AG10803 (cell line): ENCODE measurements around the gene FGF11.
"Not testable (repeated sequence)": the region's sequence is repeated elsewhere in the genome, so short reads cannot be mapped to it uniquely, and the experiment has no call there.

Experiments used
- DNase-seq: peaks from one replicate; pipeline ENCODE4 v3.0.0; 2010; ENCODE audit warnings: low read depth
- H3K4me3 ChIP-seq: 2 replicates; pipeline ENCODE4 v1.5.1; 2011; ENCODE audit warnings: mild to moderate bottlenecking, low read length, control low read depth
- TF ChIP-seq, protein P1 (sequence below): conservative IDR thresholded peaks from 2 replicates; pipeline ENCODE4 v1.5.1; 2011; ENCODE audit warnings: mild to moderate bottlenecking, low read length, control low read depth, inconsistent platforms

The FGF11 gene

DNA sequence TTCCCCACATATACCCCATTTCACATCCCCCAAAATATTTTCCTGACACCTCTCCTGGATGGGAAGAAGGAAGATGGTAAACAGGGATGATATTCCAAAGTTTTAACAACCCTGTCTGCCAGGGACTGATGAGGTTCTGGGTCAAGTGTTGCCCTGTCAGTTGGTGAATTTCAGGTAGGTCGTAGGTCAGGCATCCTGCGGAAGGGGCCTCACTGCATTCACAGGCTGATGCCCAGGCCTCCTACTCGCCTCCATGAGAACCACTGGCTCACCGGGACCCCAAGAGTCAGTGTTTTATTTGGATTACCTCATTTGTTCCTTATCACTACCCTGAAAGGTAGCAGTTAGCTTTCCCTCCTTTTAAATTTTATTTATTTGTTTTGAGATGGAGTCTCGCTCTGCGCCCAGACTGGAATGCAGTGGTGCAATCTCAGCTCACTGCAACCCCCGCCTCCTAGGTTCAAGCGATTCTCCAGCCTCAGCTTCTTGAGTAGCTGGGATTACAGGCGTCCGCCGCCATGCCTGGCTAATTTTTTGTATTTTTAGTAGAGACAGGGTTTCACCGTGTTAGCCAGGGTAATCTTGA, 29.6 kb downstream of the FGF11 start:
- TF ChIP-seq, protein P1, sequence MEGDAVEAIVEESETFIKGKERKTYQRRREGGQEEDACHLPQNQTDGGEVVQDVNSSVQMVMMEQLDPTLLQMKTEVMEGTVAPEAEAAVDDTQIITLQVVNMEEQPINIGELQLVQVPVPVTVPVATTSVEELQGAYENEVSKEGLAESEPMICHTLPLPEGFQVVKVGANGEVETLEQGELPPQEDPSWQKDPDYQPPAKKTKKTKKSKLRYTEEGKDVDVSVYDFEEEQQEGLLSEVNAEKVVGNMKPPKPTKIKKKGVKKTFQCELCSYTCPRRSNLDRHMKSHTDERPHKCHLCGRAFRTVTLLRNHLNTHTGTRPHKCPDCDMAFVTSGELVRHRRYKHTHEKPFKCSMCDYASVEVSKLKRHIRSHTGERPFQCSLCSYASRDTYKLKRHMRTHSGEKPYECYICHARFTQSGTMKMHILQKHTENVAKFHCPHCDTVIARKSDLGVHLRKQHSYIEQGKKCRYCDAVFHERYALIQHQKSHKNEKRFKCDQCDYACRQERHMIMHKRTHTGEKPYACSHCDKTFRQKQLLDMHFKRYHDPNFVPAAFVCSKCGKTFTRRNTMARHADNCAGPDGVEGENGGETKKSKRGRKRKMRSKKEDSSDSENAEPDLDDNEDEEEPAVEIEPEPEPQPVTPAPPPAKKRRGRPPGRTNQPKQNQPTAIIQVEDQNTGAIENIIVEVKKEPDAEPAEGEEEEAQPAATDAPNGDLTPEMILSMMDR: no peak

DNA sequence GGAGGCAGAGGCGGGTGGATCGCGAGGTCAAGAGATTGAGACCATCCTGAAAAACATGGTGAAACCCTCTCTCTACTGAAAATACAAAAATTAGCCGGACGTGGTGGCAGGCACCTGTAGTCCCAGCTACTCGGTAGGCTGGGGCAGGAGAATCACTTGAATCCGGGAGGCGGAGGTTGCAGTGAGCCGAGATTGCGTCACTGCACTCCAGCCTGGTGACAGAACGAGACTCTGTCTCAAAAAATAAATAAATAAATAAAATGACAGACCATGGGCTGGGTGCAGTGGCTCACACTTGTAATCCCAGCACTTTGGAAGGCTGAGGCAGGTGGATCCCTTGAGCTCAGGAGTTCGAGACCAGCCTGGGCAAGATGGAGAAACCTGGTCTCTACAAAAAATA, 30.5 kb downstream of the FGF11 start:
- DNase-seq, H3K4me3 ChIP-seq: not testable (repeated sequence)

More for the DNA sequence above, 29.6 kb downstream of the FGF11 start:
- no peak overlapping the region for H3K4me3 ChIP-seq
- no peak for DNase-seq

DNA sequence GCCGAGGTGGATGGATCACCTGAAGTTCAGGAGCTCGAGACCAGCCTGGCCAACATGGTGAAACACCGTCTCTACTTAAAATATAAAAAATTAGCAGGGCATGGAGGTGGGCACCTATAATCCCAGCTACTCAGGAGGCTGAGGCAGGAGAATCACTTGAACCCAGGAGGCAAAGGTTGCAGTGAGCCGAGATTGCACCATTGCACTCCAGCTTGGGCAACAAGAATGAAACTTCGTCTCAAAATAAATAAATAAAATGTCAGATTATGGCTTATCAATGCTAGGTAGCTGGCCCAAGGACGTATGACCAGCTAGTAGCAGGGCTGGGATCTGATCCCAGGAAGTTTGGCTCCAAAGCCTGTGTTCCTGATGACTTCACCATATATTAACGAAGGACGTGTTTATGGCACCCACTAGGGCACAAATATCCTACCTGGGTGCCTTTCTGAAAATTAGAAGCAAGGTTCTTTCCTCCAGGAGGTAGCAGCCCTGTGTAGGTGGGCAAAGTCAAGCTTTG, 31.2 kb downstream of the FGF11 start:
- DNase-seq, H3K4me3 ChIP-seq: not testable (repeated sequence)

DNA sequence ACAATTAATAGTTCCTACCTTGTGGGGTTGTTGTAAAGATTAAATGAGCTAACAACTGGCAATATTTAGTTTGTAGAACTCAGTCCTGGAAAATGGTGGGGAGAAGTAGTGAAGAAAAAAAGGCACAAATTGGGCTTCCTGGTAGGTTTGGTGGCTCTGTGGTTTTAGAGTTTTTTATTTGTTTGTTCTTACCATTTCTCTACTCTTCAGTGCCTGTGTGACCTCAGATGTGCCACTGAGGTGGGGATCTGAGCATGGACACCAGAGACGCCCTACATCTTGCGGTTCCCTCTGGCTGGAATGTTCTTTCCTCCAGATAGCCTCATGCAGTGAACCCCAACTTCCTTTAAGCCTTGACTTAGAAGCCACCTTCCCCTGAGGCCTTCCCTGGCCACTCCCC, 32.4 kb downstream of the FGF11 start:
- no peak overlapping the region for H3K4me3 ChIP-seq
- no peak for DNase-seq
- TF ChIP-seq, protein P1: no peak

DNA sequence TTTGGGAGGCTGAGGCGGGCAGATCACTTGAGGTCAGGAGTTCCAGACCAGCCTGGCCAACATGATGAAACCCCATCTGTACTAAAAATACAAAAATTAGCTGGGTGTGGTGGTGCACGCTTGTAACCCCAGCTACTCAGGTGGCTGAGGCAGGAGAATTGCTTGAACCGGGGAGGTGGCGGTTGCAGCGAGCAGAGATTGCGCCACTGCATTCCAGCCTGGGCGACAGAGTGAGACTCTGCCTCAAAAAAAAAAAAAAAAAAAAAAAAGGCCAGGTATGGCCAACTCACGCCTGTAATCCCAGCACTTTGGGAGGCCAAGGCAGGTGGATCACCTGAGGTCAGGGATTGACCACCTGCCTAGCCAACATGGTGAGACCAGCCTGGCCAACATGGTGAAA, 35.5 kb downstream of the FGF11 start:
- H3K4me3 ChIP-seq, DNase-seq: not testable (repeated sequence)

DNA sequence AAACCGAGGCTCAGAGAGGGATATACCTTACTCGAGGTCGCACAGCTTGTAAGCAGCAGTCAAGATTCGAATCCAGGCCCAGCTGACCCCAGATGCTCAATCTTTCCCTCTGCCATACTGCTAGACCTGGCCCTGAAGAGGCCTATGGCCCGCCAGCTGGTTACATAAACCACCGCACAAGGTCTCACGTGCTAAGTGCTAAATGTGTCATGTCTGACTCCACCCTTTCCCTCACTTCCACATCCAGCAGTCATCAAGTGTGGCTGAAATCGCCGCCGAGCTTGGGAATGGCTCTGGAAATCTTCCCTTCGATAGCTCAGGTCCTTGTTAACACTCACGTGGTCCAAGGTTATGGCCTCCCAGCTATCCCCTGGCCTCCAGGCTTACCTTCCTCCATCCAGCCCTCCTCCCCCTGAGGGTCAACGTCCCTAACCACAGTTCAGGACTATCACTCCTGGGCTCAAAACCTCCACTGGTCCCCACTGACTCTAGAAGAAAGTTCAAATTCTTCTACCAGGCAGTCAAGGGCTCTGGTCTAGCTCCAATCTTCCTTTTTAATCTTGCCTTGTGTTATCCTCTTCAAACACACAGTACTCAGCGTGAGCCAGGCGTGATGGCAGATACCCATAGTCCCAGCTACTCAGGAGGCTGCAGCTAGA, 36.6 kb downstream of the FGF11 start:
- TF ChIP-seq, protein P1: no peak
- peak overlapping the region; percentile 16 for H3K4me3 ChIP-seq
- peak; percentile 83 for DNase-seq

DNA sequence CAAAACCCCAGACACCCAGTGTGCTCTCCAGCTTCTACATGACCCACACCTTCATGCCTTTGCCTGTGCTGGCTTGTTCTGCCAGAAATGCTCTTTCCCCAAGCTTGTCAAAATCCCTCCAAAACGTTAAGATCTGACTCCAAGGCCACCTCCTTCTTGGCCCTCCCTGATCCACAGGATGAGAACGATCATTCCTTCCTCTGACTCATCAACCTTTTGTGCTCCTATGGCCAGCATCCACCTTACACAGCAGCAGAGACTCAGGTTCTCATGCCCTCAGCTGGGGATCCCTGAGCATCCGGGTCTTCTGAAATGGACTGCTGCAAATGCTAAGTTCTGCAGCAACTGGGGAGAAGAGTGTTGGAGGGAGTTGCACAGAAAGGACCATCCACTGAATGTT, 37.2 kb downstream of the FGF11 start:
- DNase-seq: peak; percentile 39
- TF ChIP-seq, protein P1: no peak
- peak overlapping the region; percentile 68 for H3K4me3 ChIP-seq

DNA sequence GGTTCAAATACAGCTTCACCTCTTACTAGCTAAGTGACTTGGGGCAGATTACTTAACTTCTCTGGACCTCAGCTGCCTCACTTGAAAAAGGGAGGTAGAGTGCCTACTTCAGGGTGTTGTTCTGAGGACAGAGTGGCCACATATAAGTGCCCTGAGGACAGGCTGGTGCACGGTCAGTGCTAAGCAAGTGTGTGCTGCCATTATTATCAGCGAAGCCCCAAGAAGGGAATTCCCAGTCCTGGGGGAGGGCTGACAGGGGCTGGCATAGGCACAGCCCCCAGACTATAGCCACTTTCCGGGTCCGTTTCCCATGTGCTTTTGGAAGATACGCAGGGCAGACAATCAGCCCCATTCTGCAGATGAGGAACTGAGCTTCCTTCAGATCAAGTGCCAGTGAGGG, 37.6 kb downstream of the FGF11 start:
- TF ChIP-seq, protein P1: no peak

More for the DNA sequence above, 37.6 kb downstream of the FGF11 start:
- peak overlapping the region; percentile 68 for H3K4me3 ChIP-seq
- no peak for DNase-seq
